Lower leg skin (tissue), 3 donors: ENCODE data around the gene CHST12.

Experiments used
- CTCF ChIP-seq, 3 donors: fragments of 450-650 bp; IDR thresholded peaks; one replicate each; pipeline ENCODE4 v1.5.1; 2016; ENCODE audit warnings: antibody characterized with exemption in 3 of 3, mild to moderate bottlenecking in 3 of 3, moderate library complexity in 2 of 3
- POLR2A ChIP-seq, 2 donors: fragments of 450-650 bp; IDR thresholded peaks; one replicate each; pipeline ENCODE4 v1.6.1; 2016 to 2017; ENCODE audit warnings: antibody characterized with exemption in 2 of 2, mild to moderate bottlenecking in 1 of 2, moderate library complexity in 1 of 2

GRCh38 chr7:2387897-2388636 is 15.3 kb upstream of the CHST12 start:
- TF ChIP-seq CTCF (IDR thresholded peaks at IDR 0.05) (no peak), POLR2A (IDR thresholded peaks at IDR 0.05) (no peak)
